Stimulated activated CD8-positive, alpha-beta memory T cell treated with anti-CD3 and anti-CD28 coated beads, Interleukin-15, amount 100 ng/mL, for 24 hours (primary cell): ENCODE results near the gene LACTB.
A peak's percentile ranks its signal among the peaks of the same experiment; 100 is the strongest.

Experiments used
- DNase-seq: peaks from one replicate; pipeline ENCODE4 v3.0.0-alpha.2; 2020; ENCODE audit warnings: low read depth

LACTB gene

GRCh38 chr15:63133786-63134185, 12.1 kb downstream of the LACTB start:
- DNase-seq, result no peak

GRCh38 chr15:63134245-63134985, 12.8 kb downstream of the LACTB start:
- DNase-seq, result no peak

DNA sequence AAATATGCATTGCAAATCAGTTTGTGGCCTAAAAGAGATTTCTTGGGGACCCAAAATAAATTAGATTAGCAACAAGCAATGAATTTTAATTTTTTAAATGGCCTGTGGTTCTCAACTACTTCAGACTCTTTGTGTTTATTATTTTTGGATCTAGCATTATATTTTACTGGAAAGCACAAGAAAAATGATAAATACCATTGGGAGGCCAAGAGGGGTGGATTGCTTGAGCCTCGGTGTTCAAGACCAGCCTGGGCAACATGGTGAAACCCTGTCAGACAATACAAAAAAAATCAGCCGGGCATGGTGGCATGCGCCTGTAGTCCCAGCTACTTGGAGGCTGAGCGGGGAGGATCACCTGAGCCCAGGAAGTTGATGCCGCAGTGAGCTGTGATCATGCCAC, 13.6 kb downstream of the LACTB start:
- no peak for DNase-seq

GRCh38 chr15:63135804-63136203, 14.1 kb downstream of the LACTB start:
- DNase-seq, result no peak

DNA sequence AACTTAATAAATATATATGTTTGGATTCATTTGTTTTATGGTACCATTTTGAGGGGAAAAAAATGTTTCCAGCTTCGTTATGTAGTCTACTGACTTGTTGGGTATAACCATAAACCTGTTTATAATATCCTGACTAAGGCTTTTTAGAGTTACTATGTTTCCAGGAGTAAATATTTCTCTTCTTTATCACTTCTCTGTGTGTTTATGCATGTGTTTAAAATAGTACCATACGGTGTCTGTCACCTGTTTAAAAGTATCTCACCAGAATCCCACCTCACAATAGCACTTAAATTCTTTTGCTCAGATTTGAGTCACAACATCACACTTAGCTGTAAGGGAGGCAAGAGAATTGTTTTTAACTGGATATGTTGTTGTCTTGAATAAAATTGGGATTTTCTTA, 15.1 kb downstream of the LACTB start:
- DNase-seq, result no peak

GRCh38 chr15:63140936-63141335, 19.3 kb downstream of the LACTB start:
- no peak for DNase-seq

- DNase-seq, result no peak
Measured at GRCh38 chr15:63145426-63145825, 23.8 kb downstream of the LACTB start.

DNA sequence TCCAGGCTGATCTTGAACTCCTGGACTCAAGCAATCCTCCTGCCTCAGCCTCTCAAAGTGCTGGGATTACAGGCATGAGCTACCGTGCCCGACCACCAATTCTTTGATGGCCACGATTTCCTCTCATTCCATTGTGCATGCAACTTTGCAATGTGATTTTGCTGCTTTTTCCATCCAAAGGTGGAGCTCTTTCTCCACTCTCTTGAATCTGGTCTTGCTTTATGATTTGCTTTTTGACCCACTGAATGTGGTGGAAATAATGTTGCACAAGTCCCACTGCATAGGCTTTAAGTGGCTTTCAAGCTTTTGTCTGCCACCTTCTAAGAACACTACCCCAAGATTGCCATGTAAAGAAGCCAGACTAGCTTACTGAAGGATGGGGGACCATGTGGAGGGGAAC, 25.0 kb downstream of the LACTB start:
- DNase-seq, result no peak

- no peak for DNase-seq
Measured at GRCh38 chr15:63151665-63152064, 30.0 kb downstream of the LACTB start.

DNA sequence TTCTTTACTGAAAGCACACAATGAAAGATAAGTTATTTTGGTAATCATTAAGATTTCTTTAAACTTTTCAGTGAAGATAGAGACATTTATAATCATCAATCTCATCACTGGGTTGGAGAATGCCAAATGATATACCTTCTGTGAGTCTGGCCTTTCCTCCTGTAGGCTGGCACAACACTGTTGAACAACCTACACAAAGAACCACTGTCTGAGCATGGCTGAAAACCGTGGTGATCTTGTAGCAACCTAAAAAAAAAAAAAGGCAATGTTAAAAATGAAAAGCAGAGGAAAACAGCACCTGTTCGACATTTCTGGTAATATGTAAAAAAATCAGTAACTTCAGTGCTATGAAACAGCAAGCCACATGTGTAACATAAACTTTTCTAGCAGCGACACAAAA, 33.8 kb downstream of the LACTB start:
- no peak for DNase-seq

DNA sequence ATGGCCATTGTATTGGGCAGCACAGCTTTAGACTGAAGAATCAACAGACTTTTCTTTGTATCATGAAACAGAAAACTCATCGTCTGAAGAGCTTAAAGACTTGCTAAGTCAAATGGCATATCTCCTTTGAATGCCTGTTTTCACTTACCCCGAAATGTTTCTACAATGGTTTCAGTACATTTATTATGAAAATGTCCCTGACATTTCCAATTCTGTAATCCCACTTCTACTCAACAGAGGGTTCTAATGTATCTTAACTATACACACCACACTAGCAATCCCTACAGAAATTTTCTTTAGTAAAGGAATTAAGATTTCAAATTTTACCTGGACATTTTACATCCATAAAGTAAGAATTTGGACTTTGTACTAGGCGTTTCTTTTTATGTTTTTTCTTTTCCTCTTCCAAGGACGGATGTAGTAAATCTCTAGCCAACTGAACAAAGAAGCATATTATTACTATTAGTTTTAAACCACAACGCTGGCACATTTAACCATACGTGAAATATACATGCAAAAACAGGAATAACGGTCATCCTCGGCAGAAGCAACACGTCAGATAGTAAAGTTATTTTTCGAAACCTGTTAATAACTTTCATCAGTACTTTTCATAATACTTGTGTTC, 34.5 kb downstream of the LACTB start:
- no peak for DNase-seq

DNA sequence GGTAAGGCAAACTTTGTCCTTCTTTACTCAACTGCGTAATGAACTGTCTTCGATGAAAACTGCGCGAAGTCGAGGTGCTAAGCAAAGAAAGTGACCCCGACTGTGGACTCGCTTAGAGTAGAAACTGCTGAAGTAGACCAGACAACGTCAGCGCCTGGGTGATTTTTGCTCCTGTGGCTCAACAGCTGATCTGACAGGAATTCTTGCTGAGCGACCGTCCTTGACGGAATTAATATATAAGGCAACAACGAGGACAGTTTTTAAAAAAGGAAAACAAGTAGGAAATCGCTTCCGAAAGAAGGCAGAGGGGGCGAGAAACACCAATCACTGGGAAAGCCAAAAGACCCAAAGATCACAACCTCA, 35.1 kb downstream of the LACTB start:
- no peak for DNase-seq

GRCh38 chr15:63157118-63157843, 35.6 kb downstream of the LACTB start, which contains the start of gene RPS27L:
Gene RPS27L (minus strand): TSS chr15:63157477. CDS start chr15:63157405, 72 bp downstream.
- peak; percentile 59 for DNase-seq

DNA sequence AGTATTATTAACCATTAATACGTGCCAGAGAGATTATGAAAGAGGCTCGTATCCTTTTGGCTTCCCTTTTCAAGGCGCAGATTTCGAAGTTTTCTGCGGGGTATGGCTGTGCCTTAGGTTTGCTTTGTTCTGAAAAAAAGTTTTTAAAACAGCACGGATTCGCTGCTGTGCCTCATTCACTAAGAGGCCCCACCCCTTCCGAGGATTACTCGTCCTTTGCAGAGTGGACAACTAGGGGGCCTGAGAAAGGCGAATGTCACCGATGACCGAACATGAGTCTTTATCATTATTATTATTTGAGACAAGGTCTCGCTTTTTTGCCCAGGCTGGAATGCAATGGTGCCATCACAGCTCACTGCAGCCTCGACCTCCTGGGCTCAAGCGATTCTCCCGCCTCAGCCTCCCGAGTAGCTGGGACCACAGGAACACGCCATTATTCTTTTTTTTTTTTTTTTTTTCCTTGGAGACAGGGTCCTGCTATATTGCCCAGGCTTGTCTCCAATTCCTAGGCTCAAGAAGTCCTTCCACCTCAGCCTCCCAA, 36.3 kb downstream of the LACTB start:
- DNase-seq, result no peak

DNA sequence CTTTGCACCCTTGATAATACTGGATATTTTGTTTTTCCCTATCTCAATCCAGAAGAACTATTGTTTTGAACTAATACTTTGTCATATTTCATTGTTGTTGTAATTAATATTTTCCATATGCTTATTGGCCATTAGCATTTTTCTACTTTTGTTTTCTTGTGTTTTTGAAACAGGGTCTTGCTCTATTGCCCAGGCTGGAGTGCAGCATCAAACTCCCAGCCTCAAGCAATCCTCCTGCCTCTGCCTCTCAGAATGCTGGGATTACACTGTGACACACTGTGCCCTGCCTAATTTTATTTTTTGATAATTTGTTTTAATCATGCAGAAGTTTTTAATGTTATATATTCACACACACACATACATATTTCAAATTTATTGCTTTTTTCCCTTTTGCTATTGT, 39.0 kb downstream of the LACTB start:
- no peak for DNase-seq

DNA sequence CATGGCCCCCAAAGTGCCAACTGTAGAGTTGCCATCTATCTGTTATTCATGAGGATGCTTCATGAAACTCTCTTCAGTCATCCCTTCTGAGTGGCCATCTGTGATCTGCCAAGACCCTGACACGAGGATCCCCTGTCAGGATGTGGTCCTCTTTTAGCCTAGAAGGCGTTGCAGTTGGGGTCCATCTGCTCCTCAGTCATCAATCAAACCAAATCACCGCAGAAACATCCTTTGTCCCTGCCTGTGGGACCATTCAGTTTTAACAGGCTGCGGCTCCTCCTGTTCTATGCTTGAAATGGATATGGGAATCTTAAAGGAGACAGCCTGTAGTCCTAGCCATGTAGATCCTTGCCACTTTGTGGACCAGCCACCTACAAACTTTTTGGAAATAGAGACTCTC, 41.6 kb downstream of the LACTB start:
- no peak for DNase-seq

GRCh38 chr15:63165166-63165859, 43.7 kb downstream of the LACTB start:
- no peak for DNase-seq

DNA sequence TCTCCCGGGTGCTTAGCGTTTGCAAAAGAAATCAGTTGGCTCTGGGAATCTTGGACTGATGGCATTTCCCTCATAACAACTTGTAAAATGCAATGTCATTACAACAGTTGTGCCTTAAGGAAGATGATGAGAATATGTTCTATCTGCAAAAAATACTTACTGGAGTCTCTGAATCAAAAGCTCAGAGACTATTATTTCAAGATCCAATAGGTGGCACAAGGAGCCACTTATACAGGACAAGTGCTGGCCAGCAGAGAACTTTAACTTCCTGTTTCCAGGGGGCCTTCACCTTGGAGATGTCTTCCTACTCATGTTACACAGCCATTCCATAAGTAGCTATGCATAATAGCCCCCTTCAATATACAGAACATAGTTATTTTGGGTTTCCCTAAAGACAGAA, 44.6 kb downstream of the LACTB start:
- no peak for DNase-seq

DNA sequence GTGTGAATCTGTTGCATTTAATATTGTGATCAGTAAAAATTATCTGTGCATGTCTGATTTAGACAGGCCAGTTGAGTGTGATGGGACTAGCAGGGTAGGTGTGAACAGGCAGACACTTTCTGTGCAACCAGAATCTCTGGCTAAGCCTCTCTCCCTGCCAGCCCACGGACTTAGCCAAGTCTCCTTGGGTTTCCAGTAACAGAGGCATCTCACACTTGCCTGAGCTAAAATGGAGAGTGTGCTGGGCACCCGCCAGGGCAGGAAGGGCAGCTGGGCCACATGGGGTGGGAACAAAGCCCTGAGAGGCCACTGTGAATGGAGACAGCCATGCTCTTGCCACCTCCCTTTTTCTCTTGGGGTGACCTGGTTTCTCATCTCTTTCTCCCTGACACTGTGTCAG, 48.1 kb downstream of the LACTB start:
- no peak for DNase-seq

DNA sequence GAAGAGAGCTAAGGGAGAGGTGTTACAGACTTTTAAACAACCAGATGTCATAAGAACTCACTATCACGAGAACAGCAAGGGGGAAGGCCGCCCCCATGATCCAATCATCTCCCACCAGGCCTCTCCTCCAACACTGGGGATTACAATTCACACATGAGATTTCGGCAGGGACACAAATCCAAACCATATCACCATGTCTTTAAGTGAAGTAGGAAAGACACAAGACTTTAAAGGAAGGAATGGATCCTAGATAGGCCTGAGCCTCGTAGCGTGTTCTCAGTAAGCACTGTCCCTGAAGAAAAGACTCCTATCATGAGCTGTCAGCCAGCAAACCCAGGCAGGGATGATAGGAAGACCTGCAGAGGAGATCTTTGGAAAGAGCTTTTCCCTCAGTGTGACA, 50.7 kb downstream of the LACTB start:
- DNase-seq, result no peak

DNA sequence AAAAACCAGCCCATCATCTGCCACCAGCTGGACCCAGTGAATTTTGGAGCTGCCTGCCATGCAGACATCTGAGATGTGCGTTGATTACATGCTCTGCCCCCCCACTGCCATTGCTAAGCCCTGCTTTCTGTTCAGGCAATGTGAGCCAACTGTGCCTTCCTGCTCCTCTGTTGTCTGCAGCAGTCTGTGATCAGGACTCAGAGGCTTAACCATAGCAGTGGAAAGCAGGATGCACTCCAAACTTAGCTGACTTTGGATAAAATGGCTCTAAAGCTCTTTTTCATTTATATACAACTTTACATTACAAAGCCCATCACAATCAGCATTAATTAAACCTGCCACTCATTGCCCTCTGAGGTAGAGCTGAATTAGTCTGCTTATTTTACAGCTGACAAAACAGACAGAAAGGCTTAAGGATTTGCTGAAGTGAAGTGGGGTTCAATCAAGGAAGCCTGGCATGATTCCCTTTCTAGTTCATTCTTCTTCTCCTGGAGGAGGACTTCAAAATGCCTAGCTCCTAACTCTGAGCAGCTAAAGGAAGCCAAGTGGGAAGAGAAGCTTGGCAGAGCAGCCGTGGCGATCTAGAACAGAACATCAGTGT, 51.3 kb downstream of the LACTB start:
- no peak for DNase-seq

DNA sequence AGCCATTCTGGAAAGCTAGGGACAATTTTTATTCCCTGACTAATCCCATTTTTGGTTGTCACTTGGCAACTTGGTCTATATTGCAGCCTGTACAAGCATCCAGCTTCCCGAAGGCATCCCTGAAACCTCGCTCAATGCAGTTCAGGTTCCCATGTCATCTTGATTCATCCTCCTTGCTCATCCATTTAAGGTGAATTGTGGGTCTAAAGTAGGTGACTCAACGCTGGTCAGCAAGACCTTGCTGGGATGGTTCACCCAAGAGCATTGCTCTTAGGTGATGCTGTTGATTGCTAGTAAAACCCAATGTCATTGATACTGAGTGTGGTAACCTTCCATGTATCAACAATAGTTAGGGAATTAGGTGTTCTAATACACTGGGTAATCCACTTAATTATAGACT, 54.6 kb downstream of the LACTB start:
- DNase-seq, result no peak
